Measurements from ENCODE around the gene HTR7.

HTR7 gene

GRCh38 chr10:90800232-90800796 lies 57.5 kb downstream of the HTR7 start:
- no peak for DNase-seq

GRCh38 chr10:90799172-90799571 lies 58.7 kb downstream of the HTR7 start:
- no peak for DNase-seq

GRCh38 chr10:90798482-90798881 lies 59.4 kb downstream of the HTR7 start:
- DNase-seq = no peak

- no peak for DNase-seq
Measured at GRCh38 chr10:90790422-90790821, 67.4 kb downstream of the HTR7 start.

GRCh38 chr10:90788968-90789367 lies 68.9 kb downstream of the HTR7 start:
- no peak for DNase-seq

GRCh38 chr10:90788199-90788491 lies 69.7 kb downstream of the HTR7 start:
- no peak for DNase-seq

- no peak for DNase-seq
Measured at GRCh38 chr10:90787393-90788198, 70.2 kb downstream of the HTR7 start.

- DNase-seq = no peak
Measured at GRCh38 chr10:90785782-90786181, 72.1 kb downstream of the HTR7 start.

- DNase-seq = no peak
Measured at GRCh38 chr10:90784771-90785170, 73.1 kb downstream of the HTR7 start.

- no peak for DNase-seq
Measured at GRCh38 chr10:90780488-90780887, 77.4 kb downstream of the HTR7 start.

GRCh38 chr10:90779548-90779947 lies 78.3 kb downstream of the HTR7 start:
- no peak for DNase-seq

- DNase-seq = no peak
Measured at GRCh38 chr10:90777621-90778020, 80.2 kb downstream of the HTR7 start.

GRCh38 chr10:90775351-90776028 lies 82.3 kb downstream of the HTR7 start:
- no peak for DNase-seq

- DNase-seq = no peak
Measured at GRCh38 chr10:90769946-90770841, 87.6 kb downstream of the HTR7 start.

- peak; percentile 30 for DNase-seq
Measured at GRCh38 chr10:90751107-90751997, 106.5 kb downstream of the HTR7 start.

GRCh38 chr10:90746829-90747228 lies 111.0 kb downstream of the HTR7 start:
- DNase-seq = no peak

GRCh38 chr10:90745565-90745964 lies 112.3 kb downstream of the HTR7 start:
- DNase-seq = no peak

- DNase-seq = no peak
Measured at GRCh38 chr10:90743291-90743690, 114.5 kb downstream of the HTR7 start.

- no peak for DNase-seq
Measured at GRCh38 chr10:90741926-90742565, 115.8 kb downstream of the HTR7 start.

- DNase-seq = no peak
Measured at GRCh38 chr10:90740265-90740664, 117.6 kb downstream of the HTR7 start.

GRCh38 chr10:90738885-90739284 lies 119.0 kb downstream of the HTR7 start:
- DNase-seq = no peak

- no peak for DNase-seq
Measured at GRCh38 chr10:90734415-90734814, 123.4 kb downstream of the HTR7 start.
